HUES64 (cell line): ENCODE results near the gene MICAL3.

Experiments
- H3K27ac ChIP-seq: 2 replicates; pipeline ENCODE4 v1.7.0; 2013; ENCODE audit warnings: low read depth, low read length, inconsistent platforms
- H3K27me3 ChIP-seq: 2 replicates; pipeline ENCODE4 v1.6.1; 2013; ENCODE audit warnings: mild to moderate bottlenecking, low read length; ENCODE audit not compliant: insufficient read depth
- H3K36me3 ChIP-seq: 2 replicates; pipeline ENCODE4 v1.6.1; 2013; ENCODE audit warnings: mild to moderate bottlenecking, low read length; ENCODE audit not compliant: insufficient read depth
- H3K4me1 ChIP-seq: 2 replicates; pipeline ENCODE4 v1.6.1; 2013; ENCODE audit warnings: mild to moderate bottlenecking, low read length, moderate library complexity; ENCODE audit not compliant: insufficient read depth
- H3K4me3 ChIP-seq: 2 replicates; pipeline ENCODE4 v1.5.1; 2013; ENCODE audit warnings: mild to moderate bottlenecking, low read length, moderate library complexity
- H3K9ac ChIP-seq: 2 replicates; pipeline ENCODE4 v1.6.1; 2013; ENCODE audit warnings: mild to moderate bottlenecking, low read depth, low read length
- H3K9me3 ChIP-seq: 2 replicates; pipeline ENCODE4 v1.6.1; 2013; ENCODE audit warnings: low read depth, low read length; ENCODE audit not compliant: insufficient read depth
- WGBS: fragments of 150-250, 120-280 bp; methylation state at CpG from one replicate; pipeline ENCODE4 v1.1.7; 2013; ENCODE audit warnings: missing lambda C conversion rate; 5-methylcytosine and 5-hydroxymethylcytosine counted together

Gene MICAL3

DNA sequence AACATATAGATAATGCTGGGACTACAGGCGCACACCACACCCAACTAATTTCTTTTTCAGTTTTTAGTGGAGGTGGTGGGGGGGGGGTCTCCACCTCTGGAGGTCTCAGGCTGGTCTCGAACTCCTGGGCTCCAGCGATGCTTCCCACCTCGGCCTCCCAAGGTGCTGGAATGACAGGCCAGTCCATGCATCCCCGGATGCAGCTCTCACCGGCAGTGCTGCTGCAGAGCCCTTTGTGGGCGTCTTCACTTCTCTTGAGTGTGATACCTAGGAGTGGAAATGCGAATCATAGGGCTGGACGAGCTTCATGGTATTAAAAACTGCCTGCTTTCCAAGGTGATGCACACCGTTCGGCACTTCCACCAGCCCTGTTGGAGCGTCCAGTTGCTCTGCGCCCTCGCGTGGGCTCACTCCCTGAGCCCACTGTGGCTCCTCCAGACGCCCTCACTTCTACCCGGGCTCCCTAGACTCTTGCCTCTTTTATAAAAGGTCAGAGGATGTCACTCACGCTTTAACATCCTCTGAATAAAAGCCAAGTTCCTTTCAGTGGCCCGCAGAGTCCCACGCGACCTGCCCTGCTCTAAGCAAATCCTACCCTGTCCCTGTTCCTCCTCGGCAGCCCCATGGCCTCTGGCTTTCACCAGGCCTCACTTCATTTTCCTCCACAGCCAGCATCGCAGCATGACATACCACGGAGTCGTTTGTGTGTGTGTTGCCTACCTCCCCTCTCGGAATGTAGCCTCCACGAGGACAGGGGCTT is 249.3 kb downstream of the MICAL3 start:
- Histone ChIP-seq H3K9ac (no peak overlapping the region), H3K27me3 (peaks cover 7% of the 10 kb centered on the region), H3K4me3 (peak overlapping the region; percentile 78), H3K4me1 (0 out of 2 replicates have a peak, but pooled peaks cover 3% of the 10 kb centered on the region), H3K36me3 (no peaks in the 10 kb centered on the region), H3K9me3 (no peaks in the 10 kb centered on the region), H3K27ac (no peak overlapping the region)
- 81% methylated on average over 26 of the region's 27 CpGs for WGBS

DNA sequence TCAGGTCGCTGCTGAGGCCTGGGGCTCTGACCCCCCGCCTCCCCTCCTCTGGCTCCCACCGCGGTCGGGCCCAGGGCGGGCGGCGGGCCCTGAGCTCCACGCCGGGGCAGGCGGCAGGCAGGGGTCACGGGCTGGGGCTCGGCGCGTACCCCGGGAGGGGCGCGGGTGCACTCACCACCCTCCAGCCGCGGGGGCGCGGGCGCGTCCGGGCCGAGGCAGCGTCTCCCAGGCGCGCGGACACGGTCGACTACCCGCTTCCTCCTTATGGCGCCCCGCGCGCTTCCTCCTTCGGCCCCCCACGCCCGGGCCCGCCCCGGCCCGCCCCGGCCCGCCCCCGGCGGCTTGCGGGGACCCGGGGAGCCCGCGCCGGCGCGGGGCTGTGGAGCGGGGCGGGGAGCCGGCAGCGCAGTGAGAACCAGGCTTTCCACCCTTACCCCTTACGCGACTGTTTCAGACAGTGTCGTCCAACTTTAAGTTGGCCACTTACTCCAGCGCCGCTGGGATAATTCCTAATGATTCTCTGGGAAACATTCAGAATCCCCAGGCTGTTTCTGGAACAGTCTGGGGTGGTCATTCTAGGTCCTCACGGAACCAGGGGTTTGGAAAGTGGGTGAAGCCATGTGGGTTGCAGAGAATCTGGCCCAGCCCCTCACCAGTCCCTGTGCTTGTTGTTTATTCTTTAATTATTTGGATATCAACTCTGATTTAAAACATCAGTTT is 250.0 kb downstream of the MICAL3 start, which contains the start of gene BID:
Gene BID, minus strand, starts transcription at position 264 of the 720 bp plus-strand sequence. CDS start 24,353 bp downstream, outside the sequence.
- Histone ChIP-seq H3K4me1 (0 out of 2 replicates have a peak, but pooled peaks cover 3% of the 10 kb centered on the region), H3K9me3 (no peaks in the 10 kb centered on the region), H3K4me3 (peak within 1 kb of the TSS; percentile 78), H3K27ac (peak within 1 kb of the TSS; percentile 73; the same call in 1 of the 2 replicates), H3K27me3 (peaks cover 7% of the 10 kb centered on the region), H3K36me3 (no peaks in the 10 kb centered on the region), H3K9ac (peak within 1 kb of the TSS; percentile 94)
- under 1% methylated on average over 63 of the region's 64 CpGs for WGBS

DNA sequence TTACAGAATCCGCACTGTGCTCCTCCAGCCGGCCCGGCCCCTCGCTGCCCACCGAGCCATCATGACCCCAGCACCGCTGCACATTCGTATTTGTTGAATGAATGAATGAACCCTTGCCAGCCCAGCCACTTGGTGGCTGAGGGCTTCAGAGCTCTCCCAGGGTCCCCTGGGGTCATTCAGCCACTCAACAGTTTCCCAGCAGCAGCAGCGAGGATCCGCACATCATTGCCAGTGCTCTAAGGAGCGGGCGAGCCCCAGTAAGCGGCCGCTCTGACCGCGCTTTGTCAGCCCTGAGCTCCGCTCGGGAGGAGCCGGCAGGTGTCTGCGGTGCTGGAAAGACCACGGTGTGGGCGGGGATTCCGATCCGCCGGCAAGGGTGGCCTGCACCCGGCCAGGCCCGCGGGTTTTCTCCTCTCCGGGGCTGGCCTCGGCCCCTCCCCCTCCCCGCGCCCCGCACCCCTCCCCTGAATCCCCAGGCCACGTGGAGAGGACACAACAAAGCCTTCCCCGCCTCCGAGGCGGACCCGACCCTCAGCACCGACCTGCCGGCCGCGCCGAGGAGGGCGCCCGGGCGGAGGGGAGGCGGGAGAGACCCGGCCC is 250.7 kb downstream of the MICAL3 start:
- Histone ChIP-seq H3K36me3 (no peaks in the 10 kb centered on the region), H3K9me3 (no peaks in the 10 kb centered on the region), H3K4me3 (peak overlapping the region; percentile 78), H3K27me3 (peaks cover 7% of the 10 kb centered on the region), H3K9ac (peak overlapping the region; percentile 94), H3K27ac (peak overlapping the region; percentile 73; the same call in 1 of the 2 replicates), H3K4me1 (0 out of 2 replicates have a peak, but pooled peaks cover 3% of the 10 kb centered on the region)
- 2% methylated on average over 43 of the region's 47 CpGs for WGBS

DNA sequence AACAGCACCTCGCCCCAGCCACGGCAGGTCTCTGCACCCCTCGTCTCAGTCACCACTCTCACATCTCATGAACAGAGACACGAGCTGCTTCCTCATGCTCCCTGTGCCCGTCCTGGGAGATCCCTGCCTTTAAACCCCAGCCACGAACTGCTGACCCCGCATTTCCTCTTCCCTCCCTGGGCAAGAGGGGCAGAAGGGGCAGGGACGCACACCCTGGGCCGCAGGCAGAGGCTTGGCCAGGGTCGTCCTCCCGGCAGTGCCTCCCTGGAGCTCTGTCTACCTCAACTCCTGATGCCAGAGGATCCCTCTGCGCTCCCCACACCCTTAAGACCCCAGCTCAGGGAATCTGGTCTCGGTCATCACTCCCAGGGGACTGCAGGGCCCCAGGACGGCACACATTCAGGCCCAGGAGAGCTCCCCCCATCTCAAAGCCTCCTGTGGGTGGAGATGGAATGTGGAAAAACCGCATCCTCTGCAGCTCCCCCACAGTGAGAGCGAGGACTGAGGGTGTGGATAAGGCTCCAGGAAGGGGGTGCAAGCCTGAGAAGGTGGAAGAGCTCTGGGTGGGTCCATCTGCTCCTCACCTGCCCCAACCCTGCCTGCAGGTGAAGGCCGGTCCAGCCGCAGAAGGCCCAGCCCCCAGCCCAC is 251.3 kb downstream of the MICAL3 start:
- no peaks in the 10 kb centered on the region for H3K9me3 ChIP-seq
- peaks cover 7% of the 10 kb centered on the region for H3K27me3 ChIP-seq
- peak overlapping the region; percentile 94 for H3K9ac ChIP-seq
- H3K27ac ChIP-seq = peak overlapping the region; percentile 73; the same call in 1 of the 2 replicates
- H3K4me1 ChIP-seq = 0 out of 2 replicates have a peak, but pooled peaks cover 3% of the 10 kb centered on the region
- WGBS = 59% methylated on average over 18 of the region's 18 CpGs
- H3K36me3 ChIP-seq = no peaks in the 10 kb centered on the region
- H3K4me3 ChIP-seq = peak overlapping the region; percentile 78

DNA sequence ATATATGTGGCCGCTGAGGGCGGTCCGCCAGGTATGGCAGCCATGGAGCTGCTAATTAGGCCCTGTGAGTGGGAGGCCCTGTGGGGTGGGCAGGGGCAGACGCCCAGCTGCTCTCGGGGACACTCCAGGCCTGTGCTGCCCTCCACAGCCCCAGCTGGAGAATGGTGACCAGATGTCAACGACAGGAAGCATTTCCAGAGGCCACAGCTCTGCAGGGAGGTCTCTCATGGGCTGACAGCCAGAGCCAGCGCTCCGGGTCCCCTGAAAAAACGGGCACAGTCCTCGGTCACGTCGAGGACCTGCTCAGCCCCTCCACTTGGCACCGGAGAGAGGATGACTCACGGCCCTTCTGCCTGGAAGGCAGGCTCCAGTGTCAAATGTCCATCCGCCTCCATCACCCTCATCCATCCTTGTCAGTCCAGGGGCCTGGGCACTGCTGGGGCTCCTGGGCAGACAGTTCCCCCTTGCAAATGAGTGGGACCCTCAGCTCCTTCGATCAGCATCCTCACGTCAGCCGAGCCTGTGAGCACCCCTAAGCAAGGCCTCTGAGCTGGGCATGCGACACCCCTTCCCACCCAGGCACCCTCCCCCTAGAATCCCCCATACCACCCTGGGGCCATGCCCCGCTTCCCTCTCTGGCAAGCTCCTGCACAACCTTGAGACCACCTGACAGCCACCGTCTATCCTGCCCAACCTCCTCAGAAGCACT is 252.0 kb downstream of the MICAL3 start:
- Histone ChIP-seq H3K4me3 (peak overlapping the region; percentile 78), H3K9me3 (no peaks in the 10 kb centered on the region)

DNA sequence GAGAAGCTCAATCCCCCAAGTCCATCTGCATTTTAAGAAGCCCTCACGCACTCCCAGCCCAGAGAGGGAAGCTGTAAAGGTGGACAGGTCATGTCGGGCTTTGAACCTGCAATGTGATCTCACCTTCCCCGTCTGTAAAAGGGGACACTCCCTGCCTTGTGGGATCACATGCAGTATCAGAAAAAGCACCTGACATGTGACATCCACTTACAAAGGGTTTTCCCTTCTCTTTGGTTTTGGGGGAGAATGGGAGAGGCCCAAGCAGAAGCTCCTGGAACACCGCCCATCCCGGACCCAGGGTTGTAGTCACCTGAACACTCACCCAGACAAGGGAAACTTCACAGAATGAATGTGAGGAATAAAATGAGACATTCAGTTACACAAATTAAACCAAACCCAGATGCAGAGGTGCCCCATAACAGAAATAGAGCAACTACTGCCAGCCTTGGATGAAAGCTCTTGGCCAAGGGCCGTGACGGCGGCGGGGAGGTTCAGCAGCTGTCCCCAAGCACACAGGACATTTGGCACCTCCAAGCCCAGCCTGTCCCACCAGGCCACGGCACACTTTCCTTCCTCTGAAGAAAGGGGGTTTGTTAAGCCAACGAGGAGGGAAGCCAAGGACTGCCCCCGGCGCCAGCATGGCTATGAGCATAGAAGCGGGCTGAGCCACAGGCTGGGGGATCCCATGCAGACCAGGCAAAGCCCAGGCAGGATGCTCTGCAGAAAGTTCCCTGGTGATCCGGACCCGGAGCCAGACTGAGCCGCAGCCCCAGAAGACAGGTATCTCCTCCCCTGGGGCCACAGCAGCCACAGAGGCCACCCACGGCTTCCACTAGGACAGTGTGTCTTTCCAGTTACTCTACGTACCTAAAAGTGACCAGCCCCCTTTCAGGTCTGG is 253.9 kb downstream of the MICAL3 start:
- no peak overlapping the region for H3K27ac ChIP-seq
- 94% methylated on average over 17 of the region's 19 CpGs for WGBS

More for the DNA sequence above, 252.0 kb downstream of the MICAL3 start:
- 0 out of 2 replicates have a peak, but pooled peaks cover 3% of the 10 kb centered on the region for H3K4me1 ChIP-seq
- no peak overlapping the region for H3K9ac ChIP-seq
- no peaks in the 10 kb centered on the region for H3K36me3 ChIP-seq
- H3K27me3 ChIP-seq = peaks cover 7% of the 10 kb centered on the region
- H3K27ac ChIP-seq = no peak overlapping the region
- 85% methylated on average over 21 of the region's 21 CpGs for WGBS

DNA sequence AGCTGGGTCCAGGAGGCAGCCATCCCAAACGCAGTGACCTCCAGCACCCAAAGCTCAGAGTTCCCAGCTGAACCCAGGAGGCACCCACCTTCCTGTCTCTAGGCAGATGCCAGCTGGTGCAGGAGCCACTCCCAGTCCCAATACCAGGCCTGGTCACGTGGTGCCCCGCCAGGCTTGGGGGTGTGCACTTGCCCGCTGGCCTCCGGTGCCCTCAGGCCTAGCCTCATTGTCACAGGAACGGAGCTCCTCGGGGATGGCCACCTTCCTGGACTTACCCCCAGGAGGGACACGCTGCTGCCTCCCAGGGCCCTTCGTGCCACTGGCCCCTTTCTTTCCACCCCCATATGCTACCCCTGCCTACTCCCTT is 254.7 kb downstream of the MICAL3 start:
- 95% methylated on average over 9 of the region's 9 CpGs for WGBS
- Histone ChIP-seq H3K4me3 (no peak overlapping the region), H3K27ac (no peak overlapping the region), H3K9me3 (no peaks in the 10 kb centered on the region), H3K4me1 (0 out of 2 replicates have a peak, but pooled peaks cover 2% of the 10 kb centered on the region), H3K27me3 (peaks cover 2% of the 10 kb centered on the region), H3K36me3 (no peaks in the 10 kb centered on the region), H3K9ac (no peak overlapping the region)

More for the DNA sequence above, 253.9 kb downstream of the MICAL3 start:
- Histone ChIP-seq H3K9me3 (no peaks in the 10 kb centered on the region), H3K36me3 (no peaks in the 10 kb centered on the region), H3K9ac (no peak overlapping the region), H3K4me3 (no peak overlapping the region), H3K4me1 (0 out of 2 replicates have a peak, but pooled peaks cover 3% of the 10 kb centered on the region), H3K27me3 (peaks cover 7% of the 10 kb centered on the region)

DNA sequence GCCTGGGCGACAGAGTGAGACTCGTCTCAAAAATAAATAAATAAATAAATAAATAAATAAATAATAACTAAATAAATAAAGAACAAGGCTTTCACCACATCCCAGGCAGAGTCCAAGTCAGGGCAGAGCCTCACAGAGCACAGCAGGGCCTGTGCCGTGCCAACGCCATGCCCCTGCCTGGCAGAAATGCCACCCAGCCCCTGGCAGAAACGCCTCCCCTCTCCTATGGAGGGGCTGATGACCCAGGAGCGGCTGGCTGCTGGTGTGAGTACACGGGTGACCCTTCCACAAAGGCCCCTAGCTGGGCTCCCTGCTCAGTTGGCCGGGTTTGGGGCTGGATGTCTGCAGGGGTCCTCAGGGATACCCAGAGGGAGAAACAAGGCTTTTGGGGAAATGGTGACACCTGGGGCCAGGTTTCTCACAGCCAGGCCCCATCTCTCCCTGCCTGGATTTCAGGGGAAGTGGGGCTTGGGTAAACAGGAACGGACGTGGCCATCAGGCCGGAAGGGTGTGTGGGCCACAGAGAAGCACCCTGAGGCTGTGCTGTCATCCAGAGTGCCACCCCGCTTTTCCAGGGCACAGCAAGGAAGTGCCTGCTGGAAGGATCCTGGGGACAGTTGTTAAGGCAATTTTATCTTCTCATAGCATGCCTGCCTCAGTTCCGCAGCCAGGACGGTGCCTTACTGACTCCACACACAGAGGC is 255.2 kb downstream of the MICAL3 start:
- Histone ChIP-seq H3K27me3 (no peaks in the 10 kb centered on the region; the same call in 1 of the 2 replicates), H3K36me3 (no peaks in the 10 kb centered on the region), H3K27ac (no peak overlapping the region), H3K4me3 (no peak overlapping the region), H3K9ac (no peak overlapping the region), H3K4me1 (no peaks in the 10 kb centered on the region), H3K9me3 (no peaks in the 10 kb centered on the region)
- 89% methylated on average over 12 of the region's 14 CpGs for WGBS

DNA sequence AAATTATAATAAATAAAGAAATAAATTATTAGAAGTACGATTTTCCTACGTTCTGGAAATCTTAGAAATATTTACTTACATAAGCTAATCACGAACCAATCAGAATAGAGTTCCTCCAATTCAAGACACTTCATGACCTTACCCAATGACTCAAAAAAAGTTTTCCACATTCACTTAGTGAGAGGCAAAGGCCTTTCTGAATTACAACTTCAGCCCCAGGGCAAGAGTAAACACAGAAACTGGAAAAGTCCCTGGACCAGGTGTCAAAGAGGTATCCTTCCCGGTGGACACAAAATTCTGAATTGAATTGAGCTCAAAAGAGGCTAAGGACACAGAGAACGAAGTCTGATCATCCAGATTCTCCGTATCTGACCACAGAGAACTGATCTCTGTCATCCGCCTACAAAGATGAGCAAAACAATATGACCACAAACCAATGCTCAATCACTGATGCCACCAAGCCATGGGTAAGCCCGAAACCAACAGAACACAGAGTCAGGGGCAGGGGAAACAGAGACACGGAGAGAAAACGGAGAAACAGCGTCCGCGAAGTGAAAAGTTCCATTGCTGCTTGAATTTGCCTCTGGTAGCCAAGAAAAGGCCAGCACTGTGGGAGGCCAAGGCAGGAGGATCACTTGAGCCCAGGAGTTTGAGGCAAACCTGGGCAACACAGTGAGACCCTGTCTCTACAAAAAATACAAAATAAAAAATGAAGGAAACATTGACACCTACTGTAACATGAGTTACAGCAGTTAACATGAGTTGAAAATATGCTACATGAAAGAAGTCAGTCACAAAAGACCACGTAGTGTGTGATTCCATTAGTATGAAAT is 256.9 kb downstream of the MICAL3 start:
- 95% methylated on average over 12 of the region's 14 CpGs for WGBS
- Histone ChIP-seq H3K9me3 (no peaks in the 10 kb centered on the region), H3K9ac (no peak overlapping the region), H3K4me3 (no peak overlapping the region), H3K36me3 (no peaks in the 10 kb centered on the region), H3K4me1 (no peaks in the 10 kb centered on the region), H3K27ac (no peak overlapping the region), H3K27me3 (no peaks in the 10 kb centered on the region)
